Erythroblast (primary cell): Measurements from ENCODE around the gene TGIF1.

Experiments used
- GATA1 ChIP-seq: IDR thresholded peaks from 2 replicates; pipeline ENCODE4 v1.6.1; 2011; ENCODE audit warnings: low read depth, mild to moderate bottlenecking, control low read depth, low read length, moderate library complexity
- POLR2A ChIP-seq: IDR thresholded peaks from 2 replicates; pipeline ENCODE4 v1.6.1; 2011; ENCODE audit warnings: mild to moderate bottlenecking, low read length

- TF ChIP-seq POLR2A = peak; percentile 97
- no peak for TF ChIP-seq GATA1
Measured at GRCh38 chr18:3447895-3448837, 1.8 kb upstream of the TGIF1 start.
